Measurements from ENCODE around the gene TAGLN2. TPM values are rescaled to one million over a fixed set of nuclear protein-coding genes. Genes with fewer than 3 reads are reported as not detected.

TAGLN2 gene
- total RNA-seq, 1 donor from 2014 or later = 435 TPM

- Histone ChIP-seq H3K36me3 (no peaks in the 10 kb centered on the region), H3K27ac (no peak overlapping the region), H3K27me3 (no peaks in the 10 kb centered on the region), H3K4me3 (no peak overlapping the region), H3K4me1 (peaks cover 10% of the 10 kb centered on the region), H3K9me3 (no peaks in the 10 kb centered on the region)
- TF ChIP-seq, protein P1, sequence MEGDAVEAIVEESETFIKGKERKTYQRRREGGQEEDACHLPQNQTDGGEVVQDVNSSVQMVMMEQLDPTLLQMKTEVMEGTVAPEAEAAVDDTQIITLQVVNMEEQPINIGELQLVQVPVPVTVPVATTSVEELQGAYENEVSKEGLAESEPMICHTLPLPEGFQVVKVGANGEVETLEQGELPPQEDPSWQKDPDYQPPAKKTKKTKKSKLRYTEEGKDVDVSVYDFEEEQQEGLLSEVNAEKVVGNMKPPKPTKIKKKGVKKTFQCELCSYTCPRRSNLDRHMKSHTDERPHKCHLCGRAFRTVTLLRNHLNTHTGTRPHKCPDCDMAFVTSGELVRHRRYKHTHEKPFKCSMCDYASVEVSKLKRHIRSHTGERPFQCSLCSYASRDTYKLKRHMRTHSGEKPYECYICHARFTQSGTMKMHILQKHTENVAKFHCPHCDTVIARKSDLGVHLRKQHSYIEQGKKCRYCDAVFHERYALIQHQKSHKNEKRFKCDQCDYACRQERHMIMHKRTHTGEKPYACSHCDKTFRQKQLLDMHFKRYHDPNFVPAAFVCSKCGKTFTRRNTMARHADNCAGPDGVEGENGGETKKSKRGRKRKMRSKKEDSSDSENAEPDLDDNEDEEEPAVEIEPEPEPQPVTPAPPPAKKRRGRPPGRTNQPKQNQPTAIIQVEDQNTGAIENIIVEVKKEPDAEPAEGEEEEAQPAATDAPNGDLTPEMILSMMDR (IDR thresholded peaks at IDR 0.05) = no peak
- ATAC-seq (no peak), DNase-seq (no peak)
- intact Hi-C loops (cut with DNase I) = loop anchor here (10.0 kb wide), 1 partner anchor 734 kb away; no protein-coding TSS in a partner anchor
These were observed 26.8 kb downstream of the TAGLN2 start for GRCh38 chr1:159898527-159898926.

DNA sequence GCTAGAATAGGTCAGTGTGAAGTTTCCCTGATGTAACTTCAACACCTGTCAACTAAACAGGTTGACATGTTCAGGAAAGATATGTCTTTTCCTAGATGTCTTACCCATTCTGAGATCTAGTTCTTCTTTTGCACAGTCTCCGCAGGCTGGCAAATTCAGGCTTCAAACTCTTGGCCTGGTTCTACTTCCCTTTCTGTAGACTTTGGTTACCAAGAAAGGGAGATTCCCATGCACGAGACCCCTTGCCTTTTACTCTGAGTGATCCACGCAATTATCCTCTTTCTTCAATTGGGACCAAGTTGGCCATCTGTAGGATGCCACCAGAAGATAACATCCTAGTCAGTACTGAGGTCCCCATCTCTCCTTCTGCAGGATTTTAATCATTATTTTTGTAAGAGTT, 27.3 kb downstream of the TAGLN2 start:
- no peaks in the 10 kb centered on the region for H3K36me3 ChIP-seq
- H3K9me3 ChIP-seq = no peaks in the 10 kb centered on the region
- DNase-seq (no peak), ATAC-seq (no peak)
- H3K27me3 ChIP-seq = no peaks in the 10 kb centered on the region
- no peak overlapping the region for H3K27ac ChIP-seq
- peaks cover 10% of the 10 kb centered on the region for H3K4me1 ChIP-seq
- H3K4me3 ChIP-seq = no peak overlapping the region
- intact Hi-C loops (cut with DNase I) = loop anchor here (10.0 kb wide), 1 partner anchor 733 kb away; no protein-coding TSS in a partner anchor
- TF ChIP-seq, protein P1 (IDR thresholded peaks at IDR 0.05) = no peak

DNA sequence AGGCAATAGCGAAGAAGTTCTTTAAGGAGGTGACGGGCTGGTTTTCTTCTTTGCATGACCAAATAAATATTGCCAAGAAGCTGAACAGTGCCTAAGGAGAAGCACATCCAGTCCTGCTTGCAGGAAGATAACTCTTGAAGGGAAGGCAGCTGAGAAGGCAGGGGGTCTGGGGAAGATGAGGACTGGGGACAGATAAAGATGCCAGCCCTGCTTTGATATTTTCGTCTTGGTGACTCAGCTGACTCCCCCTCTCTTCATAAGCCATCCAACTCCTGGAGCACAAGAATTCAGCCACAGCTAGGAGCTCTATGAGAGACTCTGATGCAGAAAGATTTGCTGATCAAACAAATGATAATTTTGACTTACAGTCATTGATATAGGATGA, 28.8 kb downstream of the TAGLN2 start:
- intact Hi-C loops (cut with DNase I) = loop anchor here (10.0 kb wide), 1 partner anchor 732 kb away; no protein-coding TSS in a partner anchor
- no peaks in the 10 kb centered on the region for H3K27me3 ChIP-seq
- DNase-seq (no peak), ATAC-seq (no peak)
- H3K4me3 ChIP-seq = no peak overlapping the region
- H3K36me3 ChIP-seq = no peaks in the 10 kb centered on the region
- H3K9me3 ChIP-seq = no peaks in the 10 kb centered on the region
- peaks cover 10% of the 10 kb centered on the region for H3K4me1 ChIP-seq
- no peak overlapping the region for H3K27ac ChIP-seq
- TF ChIP-seq, protein P1 (IDR thresholded peaks at IDR 0.05) = no peak

DNA sequence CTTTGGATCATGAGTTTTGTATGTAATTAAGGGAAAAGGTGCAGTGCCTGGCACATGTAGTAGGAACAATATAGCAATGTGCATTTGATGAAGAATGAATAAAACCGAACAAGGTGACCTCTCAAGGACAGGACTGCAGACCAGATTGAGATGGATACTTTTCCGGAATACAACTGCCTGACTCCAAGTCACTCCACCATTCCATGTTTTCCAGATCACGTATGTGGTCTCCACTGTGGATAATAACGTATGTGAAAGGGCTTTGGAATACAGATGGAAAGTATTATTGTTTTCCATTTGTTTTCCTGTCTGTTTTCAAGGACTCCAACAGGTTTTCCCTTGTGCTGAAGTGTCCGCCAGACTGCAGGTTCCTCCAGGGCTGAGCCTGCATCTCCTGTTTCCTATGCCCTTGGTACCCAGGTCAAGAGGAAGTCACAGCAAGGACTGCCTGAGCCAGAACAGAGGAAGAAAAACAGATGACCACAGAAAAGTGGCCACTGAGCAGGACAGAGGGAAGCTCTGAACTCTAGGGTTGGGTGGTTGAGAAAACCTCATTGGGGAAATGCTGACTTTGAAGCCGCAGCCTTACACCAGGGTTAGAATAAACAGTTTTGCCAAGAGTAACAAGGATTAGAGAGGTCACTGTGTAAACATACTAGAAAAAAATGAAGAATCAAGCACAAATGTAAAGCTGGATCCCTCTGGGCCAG, 29.3 kb downstream of the TAGLN2 start:
- peaks cover 10% of the 10 kb centered on the region for H3K4me1 ChIP-seq
- intact Hi-C loops (cut with DNase I) = loop anchor here (10.0 kb wide), 1 partner anchor 731 kb away; no protein-coding TSS in a partner anchor
- TF ChIP-seq, protein P1 (IDR thresholded peaks at IDR 0.05) = no peak
- no peaks in the 10 kb centered on the region for H3K9me3 ChIP-seq
- H3K4me3 ChIP-seq = no peak overlapping the region
- no peaks in the 10 kb centered on the region for H3K36me3 ChIP-seq
- ATAC-seq (peak; percentile 40), DNase-seq (no peak)
- H3K27me3 ChIP-seq = no peaks in the 10 kb centered on the region
- H3K27ac ChIP-seq = no peak overlapping the region

- ATAC-seq = no peak
- Histone ChIP-seq H3K9me3 (no peaks in the 10 kb centered on the region), H3K27me3 (no peaks in the 10 kb centered on the region), H3K36me3 (no peaks in the 10 kb centered on the region), H3K4me3 (no peak overlapping the region), H3K27ac (no peak overlapping the region), H3K4me1 (peaks cover 15% of the 10 kb centered on the region)
- intact Hi-C loops (cut with DNase I) = loop anchor here (10.0 kb wide), 1 partner anchor 730 kb away; no protein-coding TSS in a partner anchor
- TF ChIP-seq, protein P1 (IDR thresholded peaks at IDR 0.05) = no peak
- no peak for DNase-seq
These were observed 30.0 kb downstream of the TAGLN2 start for GRCh38 chr1:159895286-159895685.
